NCI-H1930 (cell line): ENCODE measurements around the gene RBM26.

Experiments
- DNase-seq, 2 experiments: peaks; one replicate each; lab custom pipeline; 2025; lab: John Stamatoyannopoulos, UW

The RBM26 gene

DNA sequence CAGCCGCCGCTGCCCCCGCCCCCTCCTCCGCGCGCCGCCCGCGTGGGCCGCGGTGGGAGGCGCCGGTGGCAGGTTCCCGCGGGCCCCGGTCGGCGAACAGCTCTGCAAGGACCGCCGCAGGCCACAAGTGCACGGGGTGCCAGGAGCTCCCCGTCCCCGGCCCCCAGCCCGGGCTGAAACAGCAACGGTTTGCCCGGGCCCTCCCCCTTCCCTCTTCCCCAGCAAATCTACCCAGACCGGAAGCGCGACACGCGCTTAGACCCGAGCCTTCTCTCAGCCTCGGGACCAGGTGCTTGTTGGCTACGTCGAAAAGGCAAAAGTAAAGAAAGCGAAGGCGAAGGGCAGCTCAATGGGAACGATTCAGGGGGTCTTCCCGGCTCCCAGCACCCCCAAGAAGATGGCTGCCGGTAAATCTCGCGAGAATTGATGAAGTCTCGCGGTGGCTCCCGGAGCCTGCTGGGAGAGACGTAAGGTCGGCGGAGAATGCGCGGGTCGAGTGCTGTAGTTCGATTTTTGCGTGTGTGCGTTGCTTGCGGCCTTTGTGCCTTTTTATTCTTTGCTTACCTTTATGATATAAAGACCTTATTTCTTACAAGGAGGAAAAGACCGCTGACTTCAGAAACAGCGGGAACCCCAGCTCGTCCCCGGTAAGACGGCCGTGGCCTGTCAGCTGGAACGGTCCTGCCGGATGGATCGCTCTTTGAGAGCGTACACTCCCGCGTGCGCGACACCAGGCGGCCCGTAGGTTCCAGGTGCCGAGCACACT, at the start of gene RBM26:
Gene RBM26 (minus strand): TSS at position 425 of the 766 bp plus-strand sequence. CDS start 481 bp downstream, outside the sequence.
- peak; percentile 93 to 94 for DNase-seq

DNA sequence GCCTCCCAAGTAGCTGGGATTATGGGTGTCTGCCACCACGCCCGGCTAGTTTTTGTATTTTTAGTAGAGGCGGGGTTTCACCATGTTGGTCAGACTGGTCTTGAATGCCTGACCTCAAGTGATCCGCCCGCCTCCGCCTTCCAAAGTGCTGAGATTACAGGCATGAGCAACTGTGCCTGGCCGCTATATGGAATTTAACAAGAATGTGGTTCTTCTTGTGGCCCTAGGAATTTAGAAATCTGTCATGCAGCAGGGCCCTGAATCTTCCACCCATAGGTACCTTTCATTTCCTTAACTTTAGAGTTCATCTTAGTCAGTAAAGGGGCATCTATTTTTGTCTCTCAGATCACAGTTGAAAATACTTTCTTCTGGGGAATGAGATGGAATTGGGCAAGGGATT, 49.3 kb upstream of the RBM26 start:
- no peak for DNase-seq

DNA sequence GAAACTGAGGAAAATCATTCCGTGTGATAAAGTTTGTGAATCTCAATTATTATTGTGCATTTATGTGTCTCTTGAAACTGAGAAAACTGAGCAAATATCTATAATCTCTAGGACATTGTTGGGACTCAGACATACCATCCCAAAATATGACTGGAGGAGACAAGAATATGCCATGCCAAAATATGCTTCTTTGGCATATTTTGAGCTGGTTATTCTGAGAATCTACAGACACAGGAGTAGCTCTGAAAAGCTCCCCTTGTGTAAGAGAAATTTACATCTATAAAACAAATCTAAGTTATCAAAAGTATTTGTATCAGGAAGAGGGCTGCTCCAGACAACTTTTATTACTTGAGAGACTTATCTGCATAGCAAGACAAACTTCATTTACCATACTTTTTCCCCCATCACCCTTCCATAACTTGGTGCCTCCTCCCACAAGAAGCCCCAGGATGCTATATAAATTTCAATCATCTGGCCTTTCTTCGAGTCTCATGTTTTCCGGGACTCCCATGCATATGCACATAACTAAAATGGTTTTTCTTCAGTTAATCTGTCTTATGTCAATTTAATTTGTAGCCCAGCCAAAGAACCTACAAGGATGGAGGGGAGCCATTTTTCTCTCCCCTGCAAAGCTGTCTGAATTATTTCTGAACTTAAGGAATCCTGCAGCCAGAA, 46.3 kb upstream of the RBM26 start:
- no peak for DNase-seq

DNA sequence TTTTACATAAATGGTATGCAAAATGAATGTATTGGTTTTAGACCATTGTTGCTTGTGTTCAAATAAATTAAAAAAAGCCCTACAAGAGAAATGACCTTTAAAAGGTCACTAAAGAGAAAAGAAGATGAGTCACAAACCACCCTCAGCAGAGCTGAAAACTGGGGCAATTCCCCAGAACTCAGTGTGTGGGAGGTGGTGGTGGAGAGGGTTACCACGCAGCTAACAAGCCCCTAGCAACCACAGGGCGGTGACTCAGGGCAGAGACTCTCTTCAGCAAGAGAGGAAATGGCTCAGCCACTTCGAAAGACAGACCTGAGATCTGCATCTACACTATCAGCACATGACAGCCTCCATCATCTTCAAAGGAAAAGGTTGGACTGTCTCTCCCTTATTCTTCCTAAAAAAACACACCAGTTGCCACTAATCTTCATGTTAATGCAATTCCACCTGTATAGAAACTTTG, 45.5 kb upstream of the RBM26 start:
- DNase-seq = no peak

DNA sequence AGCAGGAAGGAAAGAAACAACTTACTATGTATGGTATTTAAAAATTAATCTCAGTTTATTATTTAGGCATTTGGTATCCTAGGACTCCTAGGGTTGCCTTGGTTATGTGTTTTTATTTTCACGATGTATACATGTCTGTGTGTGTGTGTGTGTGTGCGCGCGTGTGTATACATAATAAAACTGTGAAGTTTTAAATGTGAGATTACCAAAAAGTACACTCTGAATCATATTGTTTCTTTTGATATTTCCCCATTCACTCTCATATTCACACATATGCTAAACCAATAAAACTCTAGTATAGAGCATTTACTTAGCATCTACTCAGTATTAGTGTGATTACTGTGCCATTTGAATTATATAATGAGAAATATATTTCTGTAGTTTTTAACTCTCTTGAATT, 44.1 kb upstream of the RBM26 start:
- no peak for DNase-seq

GRCh38 chr13:79448413-79448812, 42.4 kb upstream of the RBM26 start:
- no peak for DNase-seq

GRCh38 chr13:79447741-79448140, 41.7 kb upstream of the RBM26 start:
- DNase-seq = no peak

DNA sequence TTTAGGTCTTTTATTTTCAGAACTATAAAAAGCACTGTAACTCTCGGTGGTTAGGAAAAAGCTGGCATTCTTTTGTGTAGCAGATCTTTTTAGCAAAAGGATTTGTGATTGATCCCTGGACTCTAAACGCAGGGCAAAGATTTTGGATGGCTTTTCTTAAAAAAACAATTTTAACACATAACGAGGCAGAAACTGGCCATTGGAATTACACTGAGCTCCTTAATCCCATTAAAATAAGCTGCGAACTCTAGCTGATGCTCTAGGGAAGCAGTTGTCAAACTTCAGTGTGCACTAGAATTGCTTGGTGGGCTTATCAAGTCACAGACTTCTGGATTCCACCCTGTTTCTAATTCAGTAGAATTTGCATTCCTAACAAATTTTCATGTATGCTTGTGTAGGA, 41.1 kb upstream of the RBM26 start:
- DNase-seq = no peak

GRCh38 chr13:79445968-79446645, 40.1 kb upstream of the RBM26 start:
- no peak for DNase-seq

- no peak for DNase-seq
These were observed 36.7 kb upstream of the RBM26 start for GRCh38 chr13:79442706-79443105.

GRCh38 chr13:79442221-79442620, 36.2 kb upstream of the RBM26 start:
- no peak for DNase-seq

DNA sequence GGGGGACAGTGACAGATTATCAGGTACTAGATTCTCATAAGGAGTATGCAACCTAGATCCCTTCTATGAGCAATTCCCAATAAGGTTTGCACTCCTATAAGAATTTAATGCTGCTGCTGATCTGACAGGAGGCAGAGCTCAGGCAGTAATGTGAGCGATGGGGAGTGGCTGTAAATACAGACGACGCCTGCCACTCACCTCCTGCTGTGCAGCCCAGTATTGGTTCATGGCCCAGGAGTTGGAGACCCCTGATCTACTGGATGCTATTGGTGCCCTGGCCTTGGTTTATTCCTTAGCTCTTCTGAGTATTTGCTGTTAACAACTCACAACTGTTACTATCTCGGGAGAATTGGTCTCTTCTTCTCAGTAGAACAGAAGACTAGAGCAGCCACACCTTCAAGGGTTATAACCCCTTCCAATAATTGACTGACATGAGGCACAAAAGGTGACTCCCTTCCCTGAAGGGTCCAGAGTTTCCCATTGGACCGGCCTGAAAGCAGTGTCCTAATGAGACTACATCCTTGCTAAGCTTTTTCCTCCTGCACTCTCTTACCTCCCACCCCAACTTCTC, 35.0 kb upstream of the RBM26 start:
- no peak for DNase-seq

- no peak for DNase-seq
These were observed 33.2 kb upstream of the RBM26 start for GRCh38 chr13:79439275-79439674.

- no peak for DNase-seq
These were observed 29.5 kb upstream of the RBM26 start for GRCh38 chr13:79435561-79435990.

DNA sequence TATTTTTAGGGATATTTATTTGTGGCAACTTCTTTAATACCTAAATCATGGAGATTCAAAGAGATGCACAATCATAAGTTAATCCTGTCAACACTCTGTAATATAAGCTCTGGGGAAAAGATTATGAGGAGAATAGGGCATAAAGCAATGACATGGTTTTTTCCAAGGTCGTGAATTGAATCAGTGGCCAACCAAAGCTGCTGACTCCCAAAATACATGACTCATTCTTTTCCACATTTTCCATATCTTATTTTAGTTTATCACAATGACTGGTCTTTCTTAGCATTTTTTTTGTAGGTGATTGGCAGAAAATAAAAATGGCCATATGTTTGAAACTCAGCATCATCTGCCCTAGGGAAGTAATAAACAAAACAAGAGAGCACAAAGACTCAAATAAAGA, 28.5 kb upstream of the RBM26 start:
- DNase-seq = no peak

DNA sequence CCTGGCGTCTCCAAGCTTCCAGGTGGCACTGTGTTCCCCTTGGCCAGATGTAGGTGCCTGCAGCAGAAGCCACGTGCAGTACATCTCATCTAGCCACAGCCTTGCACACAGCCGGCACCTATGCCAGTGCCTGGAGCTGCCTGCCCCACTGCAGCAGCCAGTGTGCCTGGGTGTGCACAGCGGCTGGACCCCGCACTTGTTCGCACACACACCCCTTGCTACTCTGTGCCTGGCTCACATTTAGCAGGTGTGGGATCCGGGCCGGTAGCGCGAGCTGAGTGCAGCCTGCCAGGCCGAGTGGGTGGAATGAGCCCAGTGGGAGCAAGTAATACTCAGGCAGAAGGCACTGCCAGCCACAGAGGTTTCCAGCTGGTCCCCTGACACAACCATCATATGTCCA, 26.9 kb upstream of the RBM26 start:
- no peak for DNase-seq

GRCh38 chr13:79432086-79432485, 26.0 kb upstream of the RBM26 start:
- no peak for DNase-seq

DNA sequence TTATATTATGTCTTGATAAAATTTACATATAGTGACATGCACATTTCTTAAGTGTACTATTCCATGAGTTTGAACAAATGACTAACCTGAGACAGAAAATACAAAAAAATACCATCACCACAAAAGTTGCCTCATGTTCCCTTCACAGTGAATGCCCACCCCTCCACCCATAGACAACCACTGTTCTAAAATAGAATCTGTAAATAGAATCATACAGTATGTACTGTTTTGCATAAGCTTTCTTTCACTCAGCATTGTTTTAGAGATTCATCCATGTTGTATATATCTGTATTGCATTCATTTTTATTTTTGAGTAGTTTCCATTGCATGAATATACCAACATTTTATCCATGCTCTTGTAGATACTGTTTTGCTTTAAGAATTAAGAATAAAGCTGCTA, 23.3 kb upstream of the RBM26 start:
- DNase-seq = no peak

GRCh38 chr13:79427883-79428282, 21.8 kb upstream of the RBM26 start:
- no peak for DNase-seq

- DNase-seq = no peak
These were observed 21.2 kb upstream of the RBM26 start for GRCh38 chr13:79427265-79427664.

DNA sequence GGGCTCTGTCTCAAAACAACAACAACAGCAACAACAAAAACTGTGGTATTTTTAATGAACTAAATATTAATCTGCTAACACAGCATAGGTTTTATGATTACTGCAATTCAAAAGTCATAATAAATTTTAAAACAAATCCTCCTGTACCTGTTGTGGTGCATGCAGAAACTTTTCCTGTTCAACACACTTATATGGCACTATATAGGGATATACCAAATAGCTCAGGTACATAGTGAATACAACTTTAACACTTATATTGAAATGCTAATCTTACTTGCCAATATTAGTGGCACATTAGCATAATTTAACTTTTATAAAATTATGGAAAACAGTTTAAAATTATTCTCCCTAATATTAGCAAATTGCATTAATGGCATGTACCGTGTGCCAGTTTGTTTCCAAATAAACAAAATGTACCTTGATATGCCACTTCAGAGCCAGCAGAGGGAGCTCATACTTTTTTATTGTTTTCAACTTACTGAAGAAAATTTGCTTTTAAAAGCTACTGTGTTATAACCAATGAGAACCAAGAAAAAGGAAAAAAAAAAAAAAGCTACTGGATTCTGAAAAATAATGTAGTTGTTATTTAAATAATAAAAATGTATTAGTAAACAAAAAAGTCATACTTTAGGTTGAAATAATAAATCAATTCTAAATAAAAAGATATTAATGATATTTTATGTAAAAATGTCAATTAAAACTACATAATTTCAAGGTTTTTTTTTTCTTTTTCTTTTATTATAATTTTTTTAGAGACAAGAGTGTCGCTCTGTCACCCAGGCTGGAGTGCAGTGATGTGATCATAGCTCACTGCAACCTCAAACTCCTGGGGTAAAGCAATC, 18.0 kb upstream of the RBM26 start:
- peak in 1 of 2 experiments; percentile 51 for DNase-seq

DNA sequence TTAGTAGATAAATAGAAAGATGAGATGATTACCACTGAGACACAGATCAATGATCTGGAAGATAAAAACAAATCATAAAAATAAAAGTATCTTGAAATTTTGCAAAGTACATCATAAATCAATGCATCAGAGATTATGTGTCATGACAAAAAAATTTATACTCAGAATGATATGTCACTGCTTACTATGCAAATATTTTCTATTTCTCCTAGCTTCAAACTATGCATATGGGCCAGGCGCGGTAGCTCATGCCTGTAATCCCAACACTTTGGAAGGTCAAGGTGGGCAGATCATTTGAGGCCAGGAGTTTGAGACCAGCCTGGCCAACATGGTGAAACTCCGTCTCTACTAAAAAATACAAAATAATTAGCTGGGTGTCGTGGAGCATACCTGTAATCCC, 17.3 kb upstream of the RBM26 start:
- DNase-seq = no peak
